HL-60 (cell line): ENCODE data around the gene ERF.

Experiments used
- GABPA ChIP-seq: IDR thresholded peaks from 2 replicates; pipeline ENCODE4 v1.6.1; 2012; ENCODE audit warnings: low read depth
- POLR2AphosphoS5 ChIP-seq: IDR thresholded peaks from 2 replicates; pipeline ENCODE4 v1.6.1; 2012; ENCODE audit warnings: low read depth
- TF ChIP-seq, protein P1 (sequence below): IDR thresholded peaks from one replicate; pipeline ENCODE4 v1.5.1; 2011; ENCODE audit warnings: low read length, control low read depth, inconsistent platforms; ENCODE audit not compliant: insufficient read depth
- TF ChIP-seq, protein P2 (sequence below): IDR thresholded peaks from 2 replicates; pipeline ENCODE4 v1.6.1; 2012; ENCODE audit warnings: low read depth; ENCODE audit not compliant: insufficient replicate concordance

DNA sequence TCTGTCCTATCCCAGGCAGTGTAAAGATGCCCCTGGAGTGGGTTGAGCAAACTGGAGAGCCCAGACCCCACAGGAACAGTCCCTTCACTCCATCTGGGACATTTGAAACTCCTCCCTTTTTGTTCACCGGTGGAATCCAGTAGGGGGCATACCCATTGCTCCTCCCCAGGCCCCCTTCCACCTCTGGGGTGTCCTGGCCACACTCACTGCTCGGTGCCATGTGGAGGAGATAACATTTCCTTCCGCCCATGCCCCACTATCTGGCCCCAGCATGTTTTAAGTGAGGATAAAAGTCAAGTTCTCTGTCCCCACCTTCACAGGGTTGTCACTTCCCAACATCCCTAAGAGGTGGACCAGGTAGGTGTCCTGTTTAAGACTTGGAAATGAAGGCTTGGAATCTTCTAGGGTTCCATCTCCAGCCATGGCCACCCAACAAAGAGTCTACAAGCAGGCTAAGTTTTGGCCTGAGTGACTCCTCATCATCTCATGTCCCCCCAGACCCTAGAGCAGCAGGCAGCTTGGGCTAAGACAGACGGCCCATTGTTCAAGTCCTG lies 25.6 kb downstream of the ERF start:
- TF ChIP-seq, protein P1, sequence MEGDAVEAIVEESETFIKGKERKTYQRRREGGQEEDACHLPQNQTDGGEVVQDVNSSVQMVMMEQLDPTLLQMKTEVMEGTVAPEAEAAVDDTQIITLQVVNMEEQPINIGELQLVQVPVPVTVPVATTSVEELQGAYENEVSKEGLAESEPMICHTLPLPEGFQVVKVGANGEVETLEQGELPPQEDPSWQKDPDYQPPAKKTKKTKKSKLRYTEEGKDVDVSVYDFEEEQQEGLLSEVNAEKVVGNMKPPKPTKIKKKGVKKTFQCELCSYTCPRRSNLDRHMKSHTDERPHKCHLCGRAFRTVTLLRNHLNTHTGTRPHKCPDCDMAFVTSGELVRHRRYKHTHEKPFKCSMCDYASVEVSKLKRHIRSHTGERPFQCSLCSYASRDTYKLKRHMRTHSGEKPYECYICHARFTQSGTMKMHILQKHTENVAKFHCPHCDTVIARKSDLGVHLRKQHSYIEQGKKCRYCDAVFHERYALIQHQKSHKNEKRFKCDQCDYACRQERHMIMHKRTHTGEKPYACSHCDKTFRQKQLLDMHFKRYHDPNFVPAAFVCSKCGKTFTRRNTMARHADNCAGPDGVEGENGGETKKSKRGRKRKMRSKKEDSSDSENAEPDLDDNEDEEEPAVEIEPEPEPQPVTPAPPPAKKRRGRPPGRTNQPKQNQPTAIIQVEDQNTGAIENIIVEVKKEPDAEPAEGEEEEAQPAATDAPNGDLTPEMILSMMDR = no peak
- TF ChIP-seq GABPA (no peak), POLR2AphosphoS5 (no peak)
- TF ChIP-seq, protein P2, sequence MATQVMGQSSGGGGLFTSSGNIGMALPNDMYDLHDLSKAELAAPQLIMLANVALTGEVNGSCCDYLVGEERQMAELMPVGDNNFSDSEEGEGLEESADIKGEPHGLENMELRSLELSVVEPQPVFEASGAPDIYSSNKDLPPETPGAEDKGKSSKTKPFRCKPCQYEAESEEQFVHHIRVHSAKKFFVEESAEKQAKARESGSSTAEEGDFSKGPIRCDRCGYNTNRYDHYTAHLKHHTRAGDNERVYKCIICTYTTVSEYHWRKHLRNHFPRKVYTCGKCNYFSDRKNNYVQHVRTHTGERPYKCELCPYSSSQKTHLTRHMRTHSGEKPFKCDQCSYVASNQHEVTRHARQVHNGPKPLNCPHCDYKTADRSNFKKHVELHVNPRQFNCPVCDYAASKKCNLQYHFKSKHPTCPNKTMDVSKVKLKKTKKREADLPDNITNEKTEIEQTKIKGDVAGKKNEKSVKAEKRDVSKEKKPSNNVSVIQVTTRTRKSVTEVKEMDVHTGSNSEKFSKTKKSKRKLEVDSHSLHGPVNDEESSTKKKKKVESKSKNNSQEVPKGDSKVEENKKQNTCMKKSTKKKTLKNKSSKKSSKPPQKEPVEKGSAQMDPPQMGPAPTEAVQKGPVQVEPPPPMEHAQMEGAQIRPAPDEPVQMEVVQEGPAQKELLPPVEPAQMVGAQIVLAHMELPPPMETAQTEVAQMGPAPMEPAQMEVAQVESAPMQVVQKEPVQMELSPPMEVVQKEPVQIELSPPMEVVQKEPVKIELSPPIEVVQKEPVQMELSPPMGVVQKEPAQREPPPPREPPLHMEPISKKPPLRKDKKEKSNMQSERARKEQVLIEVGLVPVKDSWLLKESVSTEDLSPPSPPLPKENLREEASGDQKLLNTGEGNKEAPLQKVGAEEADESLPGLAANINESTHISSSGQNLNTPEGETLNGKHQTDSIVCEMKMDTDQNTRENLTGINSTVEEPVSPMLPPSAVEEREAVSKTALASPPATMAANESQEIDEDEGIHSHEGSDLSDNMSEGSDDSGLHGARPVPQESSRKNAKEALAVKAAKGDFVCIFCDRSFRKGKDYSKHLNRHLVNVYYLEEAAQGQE = no peak
